Skeletal muscle cell (primary cell): ENCODE data around the gene ZBTB5.
"Not testable (repeated sequence)": the region's sequence is repeated elsewhere in the genome, so short reads cannot be mapped to it uniquely, and the experiment has no call there.

ENCODE experiments used
- DNase-seq: peaks from one replicate; pipeline ENCODE4 v3.0.0-alpha.2; 2010; ENCODE audit warnings: low read depth
- H3K4me3 ChIP-seq: 2 replicates; pipeline ENCODE4 v1.5.1; 2011; ENCODE audit warnings: low read depth, mild to moderate bottlenecking, control low read depth, low read length, moderate library complexity

ZBTB5 gene

GRCh38 chr9:37412431-37413151, 52.7 kb downstream of the ZBTB5 start:
- H3K4me3 ChIP-seq: no peak overlapping the region
- peak; percentile 28 for DNase-seq

GRCh38 chr9:37410969-37411785, 54.1 kb downstream of the ZBTB5 start:
- H3K4me3 ChIP-seq: no peak overlapping the region
- DNase-seq: no peak

GRCh38 chr9:37410354-37410861, 54.8 kb downstream of the ZBTB5 start:
- H3K4me3 ChIP-seq: no peak overlapping the region
- DNase-seq: no peak

- no peak overlapping the region for H3K4me3 ChIP-seq
- no peak for DNase-seq
Measured at GRCh38 chr9:37408933-37409710, 56.1 kb downstream of the ZBTB5 start.

- no peak overlapping the region for H3K4me3 ChIP-seq
- no peak for DNase-seq
Measured at GRCh38 chr9:37407468-37407867, 57.8 kb downstream of the ZBTB5 start.

GRCh38 chr9:37406603-37407401, 58.4 kb downstream of the ZBTB5 start:
- DNase-seq: no peak
- no peak overlapping the region for H3K4me3 ChIP-seq

- no peak overlapping the region for H3K4me3 ChIP-seq
- no peak for DNase-seq
Measured at GRCh38 chr9:37405764-37406380, 59.4 kb downstream of the ZBTB5 start.

- DNase-seq: no peak
- H3K4me3 ChIP-seq: no peak overlapping the region
Measured at GRCh38 chr9:37405350-37405749, 59.9 kb downstream of the ZBTB5 start.

GRCh38 chr9:37404590-37404989, 60.7 kb downstream of the ZBTB5 start:
- no peak overlapping the region for H3K4me3 ChIP-seq
- no peak for DNase-seq

- no peak overlapping the region for H3K4me3 ChIP-seq
- DNase-seq: no peak
Measured at GRCh38 chr9:37399336-37399735, 65.9 kb downstream of the ZBTB5 start.

- no peak for DNase-seq
- H3K4me3 ChIP-seq: no peak overlapping the region
Measured at GRCh38 chr9:37398464-37399025, 66.7 kb downstream of the ZBTB5 start.

- not testable (repeated sequence) for H3K4me3 ChIP-seq, DNase-seq
Measured at GRCh38 chr9:37397948-37398347, 67.3 kb downstream of the ZBTB5 start.

GRCh38 chr9:37395663-37396062, 69.6 kb downstream of the ZBTB5 start:
- H3K4me3 ChIP-seq: no peak overlapping the region

GRCh38 chr9:37395229-37395628, 70.0 kb downstream of the ZBTB5 start:
- DNase-seq: no peak
- H3K4me3 ChIP-seq: no peak overlapping the region

More at GRCh38 chr9:37395663-37396062, 69.6 kb downstream of the ZBTB5 start:
- no peak for DNase-seq

- DNase-seq: no peak
- no peak overlapping the region for H3K4me3 ChIP-seq
Measured at GRCh38 chr9:37392272-37392671, 73.0 kb downstream of the ZBTB5 start.

- no peak overlapping the region for H3K4me3 ChIP-seq
- DNase-seq: no peak
Measured at GRCh38 chr9:37390759-37391158, 74.5 kb downstream of the ZBTB5 start.
